Tibial nerve (tissue), 4 donors: Measurements from ENCODE around the gene SPRYD3. TPM values are rescaled to one million over a fixed set of nuclear protein-coding genes. Genes with fewer than 3 reads are reported as not detected.
"Not testable (repeated sequence)": the region's sequence is repeated elsewhere in the genome, so short reads cannot be mapped to it uniquely, and the experiment has no call there.

Experiments used
- DNase-seq, 2 donors: peaks; one replicate each; pipeline ENCODE4 v3.0.0-alpha.2; 2019; ENCODE audit warnings: low spot score in 2 of 2
- H3K27ac ChIP-seq, 4 donors: fragments of 200-600 bp; sonication (generic) in 3 of 4; one replicate each; pipeline ENCODE4 v1.5.1; 2017 to 2019; ENCODE audit warnings: mild to moderate bottlenecking in 1 of 4
- H3K27me3 ChIP-seq, 2 donors: fragments of 200-600 bp; sonication (generic) in 1 of 2; one replicate each; pipeline versions ENCODE4 v1.5.1 to v1.6.0; 2017 to 2019
- H3K36me3 ChIP-seq, 3 donors: fragments of 200-600 bp; sonication (generic); one replicate each; pipeline ENCODE4 v1.5.1; 2018 to 2019
- H3K4me1 ChIP-seq, 4 donors: fragments of 200-600 bp; sonication (generic) in 3 of 4; one replicate each; pipeline ENCODE4 v1.5.1; 2017 to 2019
- H3K4me3 ChIP-seq, 4 donors: fragments of 200-600 bp; sonication (generic) in 3 of 4; one replicate each; pipeline ENCODE4 v1.5.1; 2017 to 2019; ENCODE audit warnings: mild to moderate bottlenecking in 1 of 4, moderate library complexity in 1 of 4
- H3K9me3 ChIP-seq, 4 donors: fragments of 200-600 bp; sonication (generic) in 3 of 4; one replicate each; pipeline ENCODE4 v1.5.1; 2017 to 2019
- EP300 ChIP-seq, 2 donors: sonication (generic); formaldehyde crosslinking; IDR thresholded peaks; one replicate each; pipeline ENCODE4 v1.6.1; 2017; ENCODE audit warnings: antibody characterized with exemption in 2 of 2, mild to moderate bottlenecking in 1 of 2
- POLR2A ChIP-seq, 2 donors: fragments of 450-650 bp; IDR thresholded peaks; one replicate each; pipeline ENCODE4 v1.6.1; 2017; ENCODE audit warnings: antibody characterized with exemption in 2 of 2, mild to moderate bottlenecking in 2 of 2, moderate library complexity in 2 of 2
- WGBS, 2 donors: methylation state at CpG; one replicate each; pipeline ENCODE4 v1.1.5; 2018; 5-methylcytosine and 5-hydroxymethylcytosine counted together
- total RNA-seq, 4 donors: library from RNA; depleted of rRNA; stranded (reverse); fragments of >200 nt; gene quantifications; one replicate each; pipeline ENCODE4 v1.1.0, GENCODE V29; 2016
- TF ChIP-seq, protein P1 (sequence below), 5 experiments: fragments of 200-600 bp in 3 of 5; fragments of 450-650 bp in 2 of 5; sonication (generic) in 3 of 5; IDR thresholded peaks; one replicate each; pipeline ENCODE4 v1.5.1; 2016 to 2019; ENCODE audit warnings: antibody characterized with exemption in 5 of 5, mild to moderate bottlenecking in 3 of 5, moderate library complexity in 2 of 5

Gene SPRYD3
- total RNA-seq, 4 donors from 2014 or later, result 51.8 to 57.0 (median 54.3) TPM

- TF ChIP-seq EP300 (IDR thresholded peaks at IDR 0.05) (no peak), POLR2A (IDR thresholded peaks at IDR 0.05) (no peak)
- TF ChIP-seq, protein P1, sequence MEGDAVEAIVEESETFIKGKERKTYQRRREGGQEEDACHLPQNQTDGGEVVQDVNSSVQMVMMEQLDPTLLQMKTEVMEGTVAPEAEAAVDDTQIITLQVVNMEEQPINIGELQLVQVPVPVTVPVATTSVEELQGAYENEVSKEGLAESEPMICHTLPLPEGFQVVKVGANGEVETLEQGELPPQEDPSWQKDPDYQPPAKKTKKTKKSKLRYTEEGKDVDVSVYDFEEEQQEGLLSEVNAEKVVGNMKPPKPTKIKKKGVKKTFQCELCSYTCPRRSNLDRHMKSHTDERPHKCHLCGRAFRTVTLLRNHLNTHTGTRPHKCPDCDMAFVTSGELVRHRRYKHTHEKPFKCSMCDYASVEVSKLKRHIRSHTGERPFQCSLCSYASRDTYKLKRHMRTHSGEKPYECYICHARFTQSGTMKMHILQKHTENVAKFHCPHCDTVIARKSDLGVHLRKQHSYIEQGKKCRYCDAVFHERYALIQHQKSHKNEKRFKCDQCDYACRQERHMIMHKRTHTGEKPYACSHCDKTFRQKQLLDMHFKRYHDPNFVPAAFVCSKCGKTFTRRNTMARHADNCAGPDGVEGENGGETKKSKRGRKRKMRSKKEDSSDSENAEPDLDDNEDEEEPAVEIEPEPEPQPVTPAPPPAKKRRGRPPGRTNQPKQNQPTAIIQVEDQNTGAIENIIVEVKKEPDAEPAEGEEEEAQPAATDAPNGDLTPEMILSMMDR (IDR thresholded peaks at IDR 0.05), result no peak
- WGBS, 2 donors, result 81 to 88% methylated on average over 33 of the region's 33 CpGs
- Histone ChIP-seq H3K9me3 (no peaks in the 10 kb centered on the region), H3K4me3 (no peak overlapping the region), H3K36me3 (no peaks in the 10 kb centered on the region), H3K27me3 (no peaks in the 10 kb centered on the region), H3K4me1 (no peaks in the 10 kb centered on the region), H3K27ac (no peak overlapping the region)
- DNase-seq, result no peak
Observed at GRCh38 chr12:53115112-53115890, 36.1 kb upstream of the SPRYD3 start.

DNA sequence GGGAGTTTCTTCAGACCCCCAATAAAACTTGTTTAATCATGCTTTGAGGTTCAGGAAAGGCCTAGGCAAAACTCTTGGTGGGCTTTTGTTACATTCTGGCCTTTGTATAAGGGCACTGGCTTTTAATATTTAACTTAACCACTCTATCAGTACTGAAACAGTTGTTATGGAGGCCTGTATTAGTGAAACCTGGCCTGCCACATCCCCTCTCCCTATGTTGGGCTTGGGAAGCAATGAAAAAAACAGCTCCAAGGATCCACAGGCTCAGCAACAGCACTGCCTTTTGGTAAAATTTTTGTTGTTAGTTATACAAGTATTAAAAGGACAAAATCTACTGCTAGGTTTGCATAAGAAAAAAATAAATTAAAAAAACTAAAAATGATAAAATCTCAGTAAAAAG lies 34.8 kb upstream of the SPRYD3 start:
- DNase-seq, result no peak
- no peaks in the 10 kb centered on the region for H3K36me3 ChIP-seq
- no peak overlapping the region for H3K27ac ChIP-seq
- TF ChIP-seq EP300 (IDR thresholded peaks at IDR 0.05) (no peak), POLR2A (IDR thresholded peaks at IDR 0.05) (no peak)
- TF ChIP-seq, protein P1 (IDR thresholded peaks at IDR 0.05), result no peak
- H3K4me3 ChIP-seq, result no peak overlapping the region
- H3K4me1 ChIP-seq, result no peaks in the 10 kb centered on the region
- no peaks in the 10 kb centered on the region for H3K9me3 ChIP-seq
- no peaks in the 10 kb centered on the region for H3K27me3 ChIP-seq

GRCh38 chr12:53113136-53113705 lies 34.0 kb upstream of the SPRYD3 start:
- Histone ChIP-seq H3K4me3 (no peak overlapping the region), H3K27ac (no peak overlapping the region), H3K27me3 (no peaks in the 10 kb centered on the region), H3K9me3 (no peaks in the 10 kb centered on the region), H3K36me3 (no peaks in the 10 kb centered on the region), H3K4me1 (no peaks in the 10 kb centered on the region)
- WGBS, 2 donors, result 55 to 73% methylated on average over 12 of the region's 12 CpGs
- TF ChIP-seq EP300 (IDR thresholded peaks at IDR 0.05), result no peak
- no peak for TF ChIP-seq POLR2A (IDR thresholded peaks at IDR 0.05)
- TF ChIP-seq, protein P1 (IDR thresholded peaks at IDR 0.05), result no peak
- no peak for DNase-seq

DNA sequence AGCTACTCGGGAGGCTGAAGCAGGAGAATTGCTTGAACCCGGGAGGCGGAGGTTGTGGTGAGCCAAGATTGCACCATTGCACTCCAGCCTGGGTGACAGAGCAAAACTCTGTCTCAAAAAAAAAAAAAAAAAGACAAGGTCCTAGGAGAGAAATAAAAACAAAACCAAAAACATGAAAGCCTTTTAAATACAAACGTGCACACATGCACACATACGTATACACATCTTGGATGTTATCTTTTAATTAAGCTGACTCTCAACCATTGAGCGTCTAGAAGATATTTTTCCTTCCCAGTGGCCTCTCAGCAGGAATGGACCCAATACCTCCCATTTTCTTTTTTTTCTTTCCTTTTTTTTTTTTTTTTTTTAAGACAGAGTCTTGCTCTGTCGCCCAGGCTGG lies 33.2 kb upstream of the SPRYD3 start:
- not testable (repeated sequence) for DNase-seq, H3K9me3 ChIP-seq, H3K4me1 ChIP-seq, H3K27ac ChIP-seq, H3K36me3 ChIP-seq, H3K4me3 ChIP-seq, H3K27me3 ChIP-seq
- WGBS, 2 donors, result 90% methylated on average over 7 of the region's 7 CpGs

GRCh38 chr12:53107122-53107521 lies 27.9 kb upstream of the SPRYD3 start:
- peaks cover 0 to 4% (median 0%) of the 10 kb centered on the region in 3 donors for H3K36me3 ChIP-seq
- peaks cover 0 to 42% (median 14%) of the 10 kb centered on the region in 4 donors for H3K4me1 ChIP-seq
- DNase-seq, result no peak
- TF ChIP-seq, protein P1 (IDR thresholded peaks at IDR 0.05), result no peak
- TF ChIP-seq EP300 (IDR thresholded peaks at IDR 0.05) (no peak), POLR2A (IDR thresholded peaks at IDR 0.05) (no peak)
- no peaks in the 10 kb centered on the region for H3K27me3 ChIP-seq
- no peaks in the 10 kb centered on the region for H3K9me3 ChIP-seq
- WGBS, 2 donors, result 44 to 45% methylated on average over 7 of the region's 7 CpGs
- no peak overlapping the region for H3K4me3 ChIP-seq
- H3K27ac ChIP-seq, result no peak overlapping the region
